Dedifferentiated amniotic fluid mesenchymal stem cell (primary cell): ENCODE measurements around the gene SPEM1.

Experiments used
- DNase-seq: peaks from one replicate; pipeline ENCODE4 v3.0.0-alpha.2; 2016; ENCODE audit errors: extremely low spot score

The SPEM1 gene

DNA sequence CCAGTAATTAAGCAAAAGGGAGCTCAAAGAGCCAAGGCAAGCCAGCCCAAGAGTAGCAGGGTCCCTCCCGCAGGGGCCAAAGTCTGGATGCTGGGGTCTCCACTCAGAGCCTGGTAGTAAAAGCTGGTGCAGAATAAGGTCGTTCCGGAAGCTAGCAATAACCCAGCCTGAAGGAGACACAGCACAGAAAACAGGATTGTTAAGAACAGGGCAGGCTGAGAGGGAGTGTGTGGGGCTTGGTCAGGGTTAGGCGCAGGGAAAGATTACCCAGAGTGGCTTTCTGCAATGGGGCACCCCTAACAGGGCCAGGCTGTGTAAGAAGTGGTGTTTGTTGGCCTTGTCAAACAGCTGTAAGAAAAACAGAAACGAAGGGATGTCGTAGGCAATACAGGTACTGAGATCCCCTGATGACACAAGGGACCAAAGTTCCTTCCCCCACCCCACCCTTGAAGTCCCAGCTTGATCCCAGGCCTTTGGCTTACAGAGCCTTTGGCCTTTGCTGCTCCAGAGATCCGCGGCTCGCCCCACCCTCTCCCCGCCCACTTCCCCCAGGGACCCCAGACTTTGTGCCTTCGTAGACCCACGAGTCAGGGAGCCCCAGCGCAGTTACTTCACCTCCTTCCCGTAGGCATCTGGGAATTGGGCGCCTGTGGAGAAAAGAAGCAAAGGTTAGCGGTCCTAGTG lies 16.9 kb upstream of the SPEM1 start:
- no peak for DNase-seq

DNA sequence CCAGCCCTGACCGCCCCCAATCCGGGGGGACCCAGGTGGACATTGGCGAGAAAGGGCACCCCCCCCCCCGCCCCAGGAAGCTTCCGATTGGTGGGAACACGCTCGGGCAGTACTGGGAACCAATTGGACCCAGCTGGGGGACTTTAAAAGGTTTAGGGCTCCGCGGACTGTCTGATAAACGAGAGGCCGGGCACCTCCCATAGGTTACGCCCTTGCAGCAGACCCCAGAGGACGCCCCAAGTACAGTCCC lies 16.5 kb upstream of the SPEM1 start:
- peak; percentile 29 for DNase-seq

DNA sequence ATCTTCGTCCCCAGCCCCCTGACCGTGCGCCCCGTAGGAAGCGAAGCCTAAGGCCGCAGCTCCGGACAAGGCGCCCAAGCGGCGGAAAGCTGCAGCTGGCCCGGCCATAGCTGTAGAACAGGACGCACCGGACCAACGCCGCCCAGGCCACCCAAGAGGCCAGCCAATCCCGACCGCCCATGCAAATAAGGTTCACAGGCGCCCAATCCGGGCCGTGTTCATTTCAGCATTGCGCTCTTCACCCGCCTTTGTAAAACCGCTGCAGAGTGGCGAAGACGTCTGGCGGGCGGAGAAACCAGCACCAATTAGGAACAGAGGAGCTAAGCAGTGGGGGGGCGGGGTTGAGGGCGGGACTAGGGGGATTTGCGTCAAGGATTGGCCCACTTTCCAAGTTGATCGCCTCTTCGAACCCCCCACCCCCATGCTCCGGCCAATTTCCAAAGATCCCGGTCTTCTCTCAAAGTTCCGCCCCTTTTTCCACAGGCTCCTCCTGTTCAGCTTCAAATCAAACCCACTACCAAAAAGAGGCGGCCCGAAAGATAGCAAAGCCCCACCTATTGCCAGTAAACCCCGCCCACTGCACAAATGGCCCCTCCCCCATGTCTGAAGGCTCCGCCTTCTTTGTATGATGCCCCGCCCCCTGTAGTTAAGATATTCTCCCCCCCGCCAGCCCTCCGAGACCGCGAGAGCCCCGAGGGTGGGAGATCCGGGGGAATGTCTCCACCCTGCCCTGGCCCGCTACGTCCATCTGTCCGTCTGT lies 16.0 kb upstream of the SPEM1 start, which contains the start of gene TMEM256:
TMEM256 (minus strand) TSS at position 121 of the 760 bp plus-strand sequence; CDS start at position 108, 13 bp downstream.
- DNase-seq, result peak; percentile 100

DNA sequence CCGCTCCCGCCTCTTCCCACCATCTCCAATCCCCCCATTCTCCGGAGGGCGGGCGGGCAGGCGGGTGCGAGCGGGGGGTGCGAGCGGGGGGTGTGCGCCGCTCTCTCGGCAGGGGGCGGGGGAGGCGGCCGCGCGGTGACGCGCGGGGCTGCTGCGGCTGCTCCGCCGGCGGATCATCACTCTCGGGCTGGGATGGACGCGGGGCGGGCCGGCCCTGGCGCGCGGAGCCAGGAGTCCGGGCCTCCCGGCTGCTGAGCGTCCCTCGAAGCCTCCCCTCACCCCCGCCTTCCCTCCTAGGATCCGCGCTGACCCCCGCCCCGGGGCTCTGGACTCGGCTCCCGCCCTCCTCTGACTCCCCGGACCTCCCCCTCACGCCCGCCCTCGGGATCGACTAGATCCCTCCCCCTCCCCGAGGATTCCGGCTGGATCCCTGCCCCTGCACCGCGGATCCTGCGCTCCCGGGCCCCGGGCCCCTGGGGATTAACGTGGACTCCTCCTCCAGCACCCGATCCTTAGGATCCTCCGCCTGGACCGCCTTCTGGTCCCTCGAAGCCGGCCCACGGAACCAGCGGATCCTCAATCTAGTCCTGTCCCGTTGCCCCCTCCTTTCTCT lies 15.3 kb upstream of the SPEM1 start:
- DNase-seq, result no peak

DNA sequence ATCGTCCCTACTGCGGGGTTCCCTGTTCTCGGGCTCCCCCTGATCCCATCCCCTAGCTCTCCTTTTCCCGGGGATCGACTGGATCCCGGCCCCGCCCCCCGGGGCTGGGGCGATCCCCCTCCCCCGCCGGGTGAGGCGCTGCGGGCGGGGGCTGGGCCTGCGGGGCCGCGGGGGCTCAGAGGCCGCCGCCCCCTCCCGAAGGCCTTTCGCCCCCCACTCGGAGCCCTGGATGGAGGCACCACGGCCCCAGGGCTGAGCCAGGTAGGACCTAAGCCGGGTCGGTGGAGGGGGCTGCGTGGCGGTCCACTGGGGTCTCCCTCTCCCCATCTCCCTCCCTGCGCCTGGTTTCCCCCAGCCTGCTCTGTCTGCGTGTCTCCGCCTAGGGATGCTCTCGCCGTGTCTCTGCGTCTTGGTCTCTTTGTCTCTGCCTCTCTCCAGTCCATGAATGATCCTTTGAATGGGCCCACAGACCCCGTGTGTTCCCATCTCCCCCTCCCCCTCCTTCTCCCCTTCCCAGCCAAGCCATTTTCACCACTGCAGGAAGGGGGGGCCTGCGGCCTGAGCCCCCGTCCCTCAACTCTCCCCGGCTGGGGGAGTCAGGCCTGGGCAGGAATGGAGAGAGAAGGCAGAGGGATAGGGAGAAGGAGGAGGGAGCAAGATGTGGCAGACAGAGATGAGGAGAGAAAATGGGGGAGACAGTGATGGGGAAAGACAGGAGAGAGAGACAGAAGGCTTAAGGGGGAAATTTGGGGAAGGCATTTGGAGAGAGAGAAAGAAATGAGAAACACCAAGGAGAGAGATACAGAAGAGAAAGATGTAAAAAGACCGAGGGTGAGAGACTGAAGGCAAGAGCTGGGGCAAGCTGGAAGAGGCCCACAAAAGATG lies 14.5 kb upstream of the SPEM1 start:
- no peak for DNase-seq

DNA sequence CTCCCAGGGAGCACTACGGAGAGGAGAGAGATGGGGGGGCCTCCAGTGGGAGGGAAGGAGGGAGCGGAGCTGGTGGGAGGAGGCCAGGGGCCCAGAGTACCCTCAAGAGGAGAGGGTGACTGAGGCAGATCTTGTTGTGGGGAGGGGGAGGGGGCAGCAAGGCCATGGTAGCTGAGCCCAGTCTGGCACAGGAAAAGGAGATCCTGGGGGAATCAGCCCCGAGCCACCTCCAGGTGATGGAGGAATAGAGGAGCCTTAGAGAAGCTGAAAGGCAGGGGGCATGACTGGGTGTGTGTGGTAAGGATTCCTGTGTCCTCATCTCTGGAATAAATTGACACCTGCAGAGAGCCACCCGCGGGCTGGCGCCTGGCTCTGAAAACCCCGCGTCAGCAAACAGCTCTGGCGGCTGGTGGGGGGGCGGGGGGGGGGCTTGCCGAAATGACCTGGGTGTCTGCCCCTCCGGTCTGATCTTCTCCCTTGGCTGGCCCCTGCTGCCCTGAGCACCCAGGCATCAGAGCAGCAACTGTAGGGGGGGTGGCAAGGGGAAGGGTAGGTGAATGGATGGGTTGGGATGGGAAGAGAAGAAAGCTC lies 13.8 kb upstream of the SPEM1 start:
- DNase-seq, result no peak

DNA sequence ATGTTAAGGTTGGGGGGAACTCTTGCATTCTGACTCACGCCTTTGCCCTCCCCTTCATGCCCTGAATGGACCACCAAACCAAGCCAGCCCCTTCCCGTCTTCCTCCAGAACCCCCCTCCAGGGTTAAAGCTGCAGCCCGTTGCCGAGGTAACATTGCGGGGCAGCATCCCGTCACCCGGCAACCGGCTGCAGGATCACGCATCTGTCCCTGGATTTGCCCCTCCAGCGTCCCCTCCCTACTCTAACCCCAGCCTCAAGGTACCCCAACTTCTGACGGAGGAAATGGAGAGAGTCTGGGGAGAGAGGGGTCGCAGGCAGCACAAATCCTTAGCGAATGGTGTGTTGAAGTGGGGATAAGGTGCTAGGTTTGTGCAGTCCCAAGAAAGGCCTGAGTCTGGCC lies 13.0 kb upstream of the SPEM1 start:
- DNase-seq, result no peak

DNA sequence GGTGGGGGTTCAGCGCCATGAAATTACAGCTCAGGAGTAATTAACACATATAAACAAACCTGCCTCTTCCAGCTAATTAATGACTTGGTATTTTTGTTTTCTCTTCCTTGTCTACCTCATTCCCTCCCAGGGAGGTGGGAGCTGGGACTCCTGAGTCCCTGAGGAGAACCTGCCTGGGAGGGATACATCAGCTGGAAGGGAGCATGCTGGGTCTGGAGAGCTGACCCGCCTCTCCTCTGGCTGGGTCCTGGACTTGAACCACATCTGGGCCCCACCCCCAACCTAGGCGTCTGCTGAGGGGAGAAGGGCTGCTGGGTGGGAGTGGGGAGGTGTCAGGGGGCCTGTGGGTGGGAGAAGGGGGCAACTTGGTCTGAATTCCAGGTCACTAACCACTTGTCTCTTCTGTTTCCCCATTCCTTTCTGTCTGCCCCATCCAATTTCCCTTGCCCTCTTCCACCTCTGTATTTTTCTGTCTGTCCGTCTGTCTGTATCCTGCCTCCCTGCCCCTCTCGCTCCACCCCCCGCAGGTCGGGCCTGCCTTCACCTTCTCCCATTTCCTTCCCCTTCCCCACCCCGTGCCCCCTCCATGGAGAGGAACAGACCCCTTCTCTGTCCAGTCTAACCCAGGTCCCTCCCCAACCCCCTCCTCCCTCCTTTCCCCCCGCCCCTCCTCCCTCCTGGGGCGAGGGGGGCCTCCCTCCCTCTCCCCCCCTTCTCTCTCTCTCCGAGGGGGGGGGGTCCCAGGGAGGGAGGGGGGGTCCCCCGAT lies 12.5 kb upstream of the SPEM1 start, which contains the start of gene NLGN2:
NLGN2 (plus strand) TSS at position 361 of the 767 bp plus-strand sequence. CDS start 411 bp downstream, outside the sequence.
- no peak for DNase-seq

GRCh38 chr17:7408252-7408727 lies 11.8 kb upstream of the SPEM1 start:
- no peak for DNase-seq

- DNase-seq, result no peak
Observed at GRCh38 chr17:7408863-7409262, 11.3 kb upstream of the SPEM1 start.

GRCh38 chr17:7409716-7410115 lies 10.4 kb upstream of the SPEM1 start:
- DNase-seq, result no peak

DNA sequence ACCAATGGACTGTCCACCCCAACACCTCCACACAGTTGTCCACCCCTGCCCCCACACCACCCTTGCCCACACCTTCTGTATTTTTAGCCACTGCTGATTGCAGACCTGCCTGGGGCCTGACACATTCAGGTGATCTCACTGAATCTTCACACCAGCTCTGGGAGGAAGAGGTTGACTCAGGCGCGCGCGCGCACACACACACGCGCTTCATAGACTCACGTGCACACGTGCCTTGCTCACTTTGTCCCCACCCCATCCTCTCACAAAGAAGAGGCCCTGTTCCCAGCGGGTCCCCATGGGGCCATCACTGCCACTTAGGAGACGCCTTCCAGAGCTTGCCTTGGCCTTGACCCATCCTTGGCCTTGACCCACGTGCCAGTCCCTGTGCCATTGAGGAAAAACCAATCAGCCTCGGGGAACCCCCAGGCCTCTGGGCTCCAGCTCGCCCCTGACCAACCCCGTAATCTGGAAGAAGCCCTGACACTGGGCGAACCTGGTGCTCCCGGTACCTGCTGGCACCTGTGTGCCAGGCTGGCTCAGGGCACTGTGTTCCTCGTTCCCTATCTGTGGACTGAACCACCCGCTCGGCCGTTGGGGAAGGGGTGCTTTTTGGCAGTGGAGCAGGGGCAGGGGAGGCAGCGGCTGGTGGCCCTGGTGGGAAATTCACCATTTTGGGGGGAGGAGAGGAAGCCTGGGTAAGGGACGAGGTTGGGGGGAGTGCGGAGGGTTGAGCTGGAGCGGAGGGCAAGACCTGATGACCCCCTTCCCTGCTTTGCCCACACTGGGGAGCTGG lies 9.3 kb upstream of the SPEM1 start:
- no peak for DNase-seq

GRCh38 chr17:7411427-7411750 lies 8.7 kb upstream of the SPEM1 start:
- DNase-seq, result no peak

DNA sequence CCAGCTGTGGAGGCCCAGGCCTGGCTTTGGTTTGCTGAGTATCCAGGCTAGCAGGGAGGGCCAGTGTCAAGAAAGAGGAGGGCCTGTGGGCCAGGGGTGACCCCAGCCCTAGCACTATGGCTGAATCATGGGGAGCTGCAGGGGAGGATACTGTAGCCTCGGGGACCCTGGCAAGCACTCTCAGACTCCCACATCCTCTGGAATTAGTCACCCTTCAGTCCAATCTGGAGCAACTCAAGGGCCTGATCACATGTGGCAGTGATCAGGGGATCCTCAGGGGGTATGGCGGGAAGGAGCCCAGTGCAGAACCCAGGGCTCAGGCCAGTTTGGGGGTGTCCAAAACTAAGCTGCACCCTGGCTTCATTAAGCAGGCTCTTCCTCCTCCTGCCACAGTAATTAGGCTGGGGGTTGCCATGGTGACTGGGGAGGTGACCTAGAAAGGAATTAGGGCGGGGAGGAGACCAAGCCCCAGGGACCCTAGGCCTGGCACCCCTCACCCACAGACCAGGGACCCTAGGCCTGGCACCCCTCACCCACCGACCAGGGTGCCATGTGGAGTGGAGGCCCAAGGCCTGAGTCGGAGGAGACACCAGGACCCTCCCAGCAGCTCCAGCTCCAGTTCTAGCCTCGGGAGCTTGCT lies 6.7 kb upstream of the SPEM1 start:
- DNase-seq, result no peak

GRCh38 chr17:7414837-7415236 lies 5.3 kb upstream of the SPEM1 start:
- DNase-seq, result no peak

- no peak for DNase-seq
Observed at GRCh38 chr17:7415784-7416183, 4.3 kb upstream of the SPEM1 start.

GRCh38 chr17:7416323-7416722 lies 3.8 kb upstream of the SPEM1 start:
- DNase-seq, result no peak

GRCh38 chr17:7417056-7417655 lies 3.0 kb upstream of the SPEM1 start:
- DNase-seq, result no peak

DNA sequence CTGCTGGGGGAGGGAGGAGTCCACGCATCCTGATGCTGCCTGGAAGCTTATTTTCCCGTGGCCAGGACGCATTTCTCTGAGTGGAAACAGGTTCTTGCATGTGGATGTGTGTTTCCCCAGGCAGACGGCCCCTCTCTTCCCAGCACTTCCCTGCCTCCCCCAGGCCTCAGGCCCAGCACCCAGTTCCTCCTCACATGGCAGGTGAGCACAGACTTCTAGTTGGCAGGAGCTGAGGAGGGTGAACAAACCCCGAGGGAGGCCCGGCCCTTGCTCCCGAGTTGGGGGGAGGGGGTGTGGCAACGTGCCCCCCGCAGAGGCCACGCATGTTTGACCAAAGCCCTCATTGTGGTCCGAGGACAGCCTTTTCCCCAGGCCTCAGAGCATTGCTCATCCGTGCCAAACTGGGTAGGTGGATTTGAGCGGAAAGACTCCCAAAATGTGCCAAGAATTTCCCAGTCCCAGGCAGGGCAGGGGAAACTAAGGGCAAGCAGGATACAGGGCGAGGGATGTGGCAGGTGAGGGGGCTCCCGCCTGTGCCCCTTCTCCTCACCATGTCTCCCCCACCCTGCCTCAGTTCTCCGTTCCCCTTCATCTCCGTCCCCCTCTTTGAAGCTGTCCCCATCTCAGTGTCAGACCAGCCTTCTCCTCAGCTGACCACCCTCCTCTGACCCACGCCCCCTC lies 1.5 kb upstream of the SPEM1 start:
- no peak for DNase-seq
